Liver (tissue), 9 donors: Measurements from ENCODE around the gene TNNT1. TPM values are rescaled to one million over a fixed set of nuclear protein-coding genes. Genes with fewer than 3 reads are reported as not detected.

Experiments used
- DNase-seq: peaks from one replicate; pipeline ENCODE4 v3.0.0-alpha.2; 2017; ENCODE audit warnings: low spot score
- H3K27ac ChIP-seq, 2 donors: one replicate each; pipeline ENCODE4 v1.7.0; 2013; ENCODE audit warnings: inconsistent platforms in 2 of 2, low read length in 2 of 2, control low read depth in 1 of 2, low read depth in 1 of 2, mild to moderate bottlenecking in 1 of 2
- H3K27me3 ChIP-seq, 4 donors: one replicate each; pipeline versions ENCODE4 v1.6.1 to v1.7.0; 2013; ENCODE audit warnings: low read length in 3 of 4, inconsistent platforms in 1 of 4, mild to moderate bottlenecking in 1 of 4, moderate library complexity in 1 of 4; ENCODE audit not compliant: control insufficient read depth in 4 of 4, insufficient read depth in 4 of 4
- H3K36me3 ChIP-seq, 4 donors: one replicate each; pipeline versions ENCODE4 v1.6.1 to v1.7.0; 2013; ENCODE audit warnings: low read length in 3 of 4, mild to moderate bottlenecking in 3 of 4, low read depth in 1 of 4, moderate library complexity in 1 of 4; ENCODE audit not compliant: control insufficient read depth in 4 of 4, insufficient read depth in 3 of 4
- H3K4me1 ChIP-seq, 4 donors: one replicate each; pipeline versions ENCODE4 v1.6.1 to v1.7.0; 2013; ENCODE audit warnings: low read length in 3 of 4, mild to moderate bottlenecking in 3 of 4, moderate library complexity in 1 of 4; ENCODE audit not compliant: control insufficient read depth in 4 of 4, insufficient read depth in 4 of 4
- H3K4me3 ChIP-seq, 3 donors: one replicate each; pipeline versions ENCODE4 v1.6.1 to v1.7.0; 2013; ENCODE audit warnings: low read length in 3 of 3, control low read depth in 1 of 3, low read depth in 1 of 3, mild to moderate bottlenecking in 1 of 3
- H3K9ac ChIP-seq, 2 donors: one replicate each; pipeline ENCODE4 v1.7.0; 2013; ENCODE audit warnings: low read length in 2 of 2, mild to moderate bottlenecking in 2 of 2, moderate library complexity in 2 of 2, control low read depth in 1 of 2, low read depth in 1 of 2
- H3K9me3 ChIP-seq, 4 donors: one replicate each; pipeline versions ENCODE4 v1.6.1 to v1.7.0; 2013; ENCODE audit warnings: low read length in 3 of 4; ENCODE audit not compliant: control insufficient read depth in 4 of 4
- CTCF ChIP-seq: fragments of 150-350 bp; IDR thresholded peaks from 2 replicates; pipeline ENCODE4 v1.5.1; 2017; ENCODE audit warnings: improper control_type of control experiment, low read depth, low read length; ENCODE audit not compliant: missing input control
- EGR1 ChIP-seq, 2 donors: IDR thresholded peaks; 2 replicates each; pipeline ENCODE4 v1.6.1; 2016 to 2018; ENCODE audit warnings: antibody characterized with exemption in 2 of 2, low read depth in 2 of 2
- FOXA1 ChIP-seq: IDR thresholded peaks from 2 replicates; pipeline ENCODE4 v1.6.1; 2016; ENCODE audit warnings: antibody characterized with exemption
- FOXA2 ChIP-seq: IDR thresholded peaks from 2 replicates; pipeline ENCODE4 v1.6.1; 2016; ENCODE audit warnings: antibody characterized with exemption
- GABPA ChIP-seq, 2 donors: IDR thresholded peaks in 1 of 2; conservative IDR thresholded peaks in 1 of 2; 2 replicates each; pipeline ENCODE4 v1.6.1; 2016; ENCODE audit warnings: antibody characterized with exemption in 2 of 2, mild to moderate bottlenecking in 1 of 2, moderate library complexity in 1 of 2
- HNF4A ChIP-seq, 2 donors: conservative IDR thresholded peaks; 2 replicates each; pipeline ENCODE4 v1.6.1; 2016; ENCODE audit warnings: antibody characterized with exemption in 2 of 2, mild to moderate bottlenecking in 2 of 2
- HNF4G ChIP-seq: IDR thresholded peaks from 2 replicates; pipeline ENCODE4 v1.6.1; 2016; ENCODE audit warnings: antibody characterized with exemption
- JUND ChIP-seq, 2 donors: IDR thresholded peaks; 2 replicates each; pipeline ENCODE4 v1.6.1; 2016; ENCODE audit warnings: antibody characterized with exemption in 2 of 2
- RAD21 ChIP-seq, 2 donors: IDR thresholded peaks; 2 replicates each; pipeline ENCODE4 v1.6.1; 2016; ENCODE audit warnings: antibody characterized with exemption in 2 of 2, mild to moderate bottlenecking in 2 of 2
- REST ChIP-seq: IDR thresholded peaks from 2 replicates; pipeline ENCODE4 v1.6.1; 2016; ENCODE audit warnings: antibody characterized with exemption, mild to moderate bottlenecking
- RXRA ChIP-seq, 2 donors: IDR thresholded peaks; 2 replicates each; pipeline ENCODE4 v1.6.1; 2017 to 2018; ENCODE audit warnings: antibody characterized with exemption in 2 of 2, mild to moderate bottlenecking in 1 of 2
- SP1 ChIP-seq: IDR thresholded peaks from 2 replicates; pipeline ENCODE4 v1.6.1; 2018; ENCODE audit warnings: antibody characterized with exemption, mild to moderate bottlenecking
- TAF1 ChIP-seq: conservative IDR thresholded peaks from 2 replicates; pipeline ENCODE4 v1.6.1; 2016; ENCODE audit warnings: antibody characterized with exemption, mild to moderate bottlenecking
- WGBS: extraction: QIAGEN DNeasy Blood & Tissue Kit; methylation state at CpG from one replicate; pipeline ENCODE4 v1.1.7; 2013; 5-methylcytosine and 5-hydroxymethylcytosine counted together
- polyA plus RNA-seq, 2 donors: library from polyadenylated mRNA; stranded (reverse) in 1 of 2; unstranded in 1 of 2; fragments of 200-250 nt in 1 of 2; fragments of >200 nt in 1 of 2; fragmentation: Nextera tagmentation in 1 of 2; extraction: Ambion mirVana in 1 of 2; gene quantifications; one replicate each; pipeline versions ENCODE4 v1.2.1 to v1.2.3, GENCODE V29; 2013 to 2015
- total RNA-seq, 2 donors: library from RNA; depleted of rRNA; stranded (reverse); fragments of >200 nt; gene quantifications; one replicate each; pipeline ENCODE4 v1.2.3, GENCODE V29; 2014
- donor health status: healthy.
- donor health status: healthy.
- donor health status: healthy.
- donor health status: healthy.
- donor health status: healthy.

Gene TNNT1
- total and polyA plus RNA-seq, 4 donors: 0.15 to 0.28 TPM; not detected in 2

- 69% methylated on average over 4 of the region's 4 CpGs for WGBS
- Histone ChIP-seq H3K9ac (no peak overlapping the region), H3K9me3 (no peaks in the 10 kb centered on the region), H3K27me3 (peaks cover 5 to 9% (median 5%) of the 10 kb centered on the region in 4 donors), H3K27ac (no peak overlapping the region), H3K36me3 (no peaks in the 10 kb centered on the region), H3K4me3 (no peak overlapping the region), H3K4me1 (peaks cover 0 to 10% (median 0%) of the 10 kb centered on the region in 4 donors)
- no peak for TF ChIP-seq HNF4G
- TF ChIP-seq GABPA (IDR thresholded peaks at IDR 0.05 in 1 of 2, conservative IDR thresholded peaks at IDR 0.05 in 1 of 2): no peak
- TF ChIP-seq SP1: no peak
- TF ChIP-seq JUND (IDR thresholded peaks at IDR 0.05): no peak
- TF ChIP-seq RXRA (IDR thresholded peaks at IDR 0.05): no peak
- no peak for TF ChIP-seq FOXA1
- no peak for TF ChIP-seq TAF1
- no peak for DNase-seq
Observed at GRCh38 chr19:55169136-55169535, 20.1 kb upstream of the TNNT1 start.

- peak; percentile 93 for DNase-seq
- Histone ChIP-seq H3K4me1 (peaks cover 0 to 10% (median 0%) of the 10 kb centered on the region in 4 donors), H3K4me3 (peak within 1 kb of the TSS; percentile 18 to 45 (median 36)), H3K27me3 (peaks cover under 1 to 12% (median 7%) of the 10 kb centered on the region in 4 donors), H3K36me3 (no peaks in the 10 kb centered on the region), H3K9ac (no peak within 1 kb of the TSS), H3K9me3 (no peaks in the 10 kb centered on the region), H3K27ac (no peak within 1 kb of the TSS)
- TF ChIP-seq GABPA (IDR thresholded peaks at IDR 0.05 in 1 of 2, conservative IDR thresholded peaks at IDR 0.05 in 1 of 2) (peak in 1 of 2 donors; percentile 13), HNF4A (conservative IDR thresholded peaks at IDR 0.05) (no peak), EGR1 (IDR thresholded peaks at IDR 0.05; ENCODE audit: low read depth in 2 of 2) (peak in 1 of 2 donors; percentile 35), REST (no peak), SP1 (peak; percentile 84), FOXA1 (no peak)
- WGBS: 4% methylated on average over 33 of the region's 33 CpGs
Observed at GRCh38 chr19:55166530-55167268, 17.7 kb upstream of the TNNT1 start, which contains the start of gene DNAAF3. Gene DNAAF3 (minus strand): TSS chr19:55166613. CDS start chr19:55166413, 200 bp downstream.

- H3K27me3 ChIP-seq: peaks cover 3 to 9% (median 6%) of the 10 kb centered on the region in 4 donors
- DNase-seq: peak; percentile 57
Observed at GRCh38 chr19:55165952-55166529, 17.0 kb upstream of the TNNT1 start.

More at GRCh38 chr19:55165952-55166529, 17.0 kb upstream of the TNNT1 start:
- Histone ChIP-seq H3K36me3 (no peaks in the 10 kb centered on the region), H3K9ac (no peak overlapping the region), H3K4me1 (peaks cover 0 to 10% (median 0%) of the 10 kb centered on the region in 4 donors), H3K4me3 (peak overlapping the region; percentile 18 to 45 (median 36)), H3K9me3 (no peaks in the 10 kb centered on the region), H3K27ac (no peak overlapping the region)
- 6% methylated on average over 34 of the region's 34 CpGs for WGBS
- no peak for TF ChIP-seq EGR1 (IDR thresholded peaks at IDR 0.05; ENCODE audit: low read depth in 2 of 2)
- TF ChIP-seq JUND (IDR thresholded peaks at IDR 0.05): no peak
- no peak for TF ChIP-seq RXRA (IDR thresholded peaks at IDR 0.05)
- TF ChIP-seq GABPA (IDR thresholded peaks at IDR 0.05 in 1 of 2, conservative IDR thresholded peaks at IDR 0.05 in 1 of 2): no peak
- TF ChIP-seq TAF1: no peak
- TF ChIP-seq RAD21 (IDR thresholded peaks at IDR 0.05): peak in 1 of 2 donors; percentile 11
- TF ChIP-seq FOXA2: no peak
- TF ChIP-seq CTCF: peak; percentile 15
- no peak for TF ChIP-seq HNF4G
